B cell (primary cell): ENCODE measurements around the gene ITFG2.

Source experiments
- EZH2 ChIP-seq: IDR thresholded peaks from 2 replicates; pipeline ENCODE4 v1.6.1; 2012; ENCODE audit warnings: borderline replicate concordance, low read depth, mild to moderate bottlenecking, moderate library complexity, low read length; ENCODE audit not compliant: insufficient read depth, poor library complexity, severe bottlenecking
- TF ChIP-seq, protein P1 (sequence below): fragments of 200-600 bp; IDR thresholded peaks from one replicate; pipeline ENCODE4 v1.8.0; 2022; ENCODE audit warnings: antibody characterized with exemption, mild to moderate bottlenecking

DNA sequence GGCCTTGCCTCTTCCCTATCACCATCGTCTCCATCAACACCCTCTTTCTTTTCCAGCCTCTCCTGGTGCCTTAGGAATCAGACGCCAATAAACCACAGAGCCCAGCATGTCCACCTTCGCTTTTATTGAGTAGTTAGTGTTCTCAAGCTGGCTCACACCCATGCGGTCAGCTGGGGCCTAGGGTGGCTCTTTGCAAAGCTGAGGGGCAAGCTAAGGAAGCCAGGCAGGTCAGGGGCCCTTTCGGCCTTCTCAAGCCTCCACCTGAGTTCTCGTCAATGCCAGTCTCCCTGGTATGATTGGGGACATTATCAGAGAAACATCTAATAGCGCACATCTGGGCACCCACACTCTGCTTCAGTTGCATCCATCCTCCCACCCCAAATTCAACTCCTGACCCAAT lies 45.1 kb downstream of the ITFG2 start:
- TF ChIP-seq, protein P1, sequence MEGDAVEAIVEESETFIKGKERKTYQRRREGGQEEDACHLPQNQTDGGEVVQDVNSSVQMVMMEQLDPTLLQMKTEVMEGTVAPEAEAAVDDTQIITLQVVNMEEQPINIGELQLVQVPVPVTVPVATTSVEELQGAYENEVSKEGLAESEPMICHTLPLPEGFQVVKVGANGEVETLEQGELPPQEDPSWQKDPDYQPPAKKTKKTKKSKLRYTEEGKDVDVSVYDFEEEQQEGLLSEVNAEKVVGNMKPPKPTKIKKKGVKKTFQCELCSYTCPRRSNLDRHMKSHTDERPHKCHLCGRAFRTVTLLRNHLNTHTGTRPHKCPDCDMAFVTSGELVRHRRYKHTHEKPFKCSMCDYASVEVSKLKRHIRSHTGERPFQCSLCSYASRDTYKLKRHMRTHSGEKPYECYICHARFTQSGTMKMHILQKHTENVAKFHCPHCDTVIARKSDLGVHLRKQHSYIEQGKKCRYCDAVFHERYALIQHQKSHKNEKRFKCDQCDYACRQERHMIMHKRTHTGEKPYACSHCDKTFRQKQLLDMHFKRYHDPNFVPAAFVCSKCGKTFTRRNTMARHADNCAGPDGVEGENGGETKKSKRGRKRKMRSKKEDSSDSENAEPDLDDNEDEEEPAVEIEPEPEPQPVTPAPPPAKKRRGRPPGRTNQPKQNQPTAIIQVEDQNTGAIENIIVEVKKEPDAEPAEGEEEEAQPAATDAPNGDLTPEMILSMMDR, result no peak
- no peak for TF ChIP-seq EZH2
